Transverse colon (tissue), 4 donors: ENCODE measurements around the gene BCAR3. TPM values are rescaled to one million over a fixed set of nuclear protein-coding genes. Genes with fewer than 3 reads are reported as not detected.

Source experiments
- DNase-seq: peaks from one replicate; pipeline ENCODE4 v3.0.0-alpha.2; 2019
- H3K27ac ChIP-seq, 4 donors: fragments of 200-600 bp; sonication (generic); 2 replicates each; pipeline ENCODE4 v1.5.1; 2016 to 2018; ENCODE audit warnings: inconsistent platforms in 4 of 4
- H3K27me3 ChIP-seq: fragments of 200-600 bp; sonication (generic); 2 replicates; pipeline ENCODE4 v1.5.1; 2017; ENCODE audit warnings: inconsistent platforms
- H3K36me3 ChIP-seq, 4 donors: fragments of 200-600 bp; sonication (generic); 2 replicates each; pipeline ENCODE4 v1.5.1; 2017 to 2019; ENCODE audit warnings: inconsistent platforms in 4 of 4
- H3K4me1 ChIP-seq, 4 donors: fragments of 200-600 bp; sonication (generic); 2 replicates each; pipeline ENCODE4 v1.5.1; 2017 to 2020; ENCODE audit warnings: inconsistent platforms in 4 of 4
- H3K4me3 ChIP-seq, 4 donors: fragments of 200-600 bp; sonication (generic); 1 replicate in 1 of 4; 2 replicates in 3 of 4; pipeline versions ENCODE4 v1.5.1 to v1.6.1; 2017 to 2019; ENCODE audit warnings: inconsistent platforms in 4 of 4
- H3K9me3 ChIP-seq, 2 donors: fragments of 200-600 bp; sonication (generic); 2 replicates each; pipeline ENCODE4 v1.5.1; 2017 to 2019; ENCODE audit warnings: inconsistent platforms in 2 of 2
- EP300 ChIP-seq: sonication (generic); formaldehyde crosslinking; IDR thresholded peaks from one replicate; pipeline ENCODE4 v1.6.1; 2017; ENCODE audit warnings: antibody characterized with exemption, low read depth
- POLR2A ChIP-seq: fragments of 450-650 bp; IDR thresholded peaks from one replicate; pipeline ENCODE4 v1.6.1; 2016; ENCODE audit warnings: antibody characterized with exemption, mild to moderate bottlenecking, moderate library complexity
- POLR2AphosphoS5 ChIP-seq, 3 donors: sonication (generic); formaldehyde crosslinking; IDR thresholded peaks; one replicate each; pipeline ENCODE4 v1.6.1; 2016; ENCODE audit warnings: antibody characterized with exemption in 3 of 3
- WGBS, 2 donors: methylation state at CpG; one replicate each; pipeline ENCODE4 v1.1.5; 2018; ENCODE audit warnings: low coverage in 1 of 2; 5-methylcytosine and 5-hydroxymethylcytosine counted together
- in situ Hi-C, 4 donors: fragments of 200-750 bp; cut with MboI; loops; one replicate each; pipeline versions ENCODE4 v1.15.0 to v1.15.1; 2017; ENCODE audit warnings: low sequenced_read_pairs in 3 of 4, low pct_ligation_motif_present in 1 of 4, low pct_unique_long_range_greater_than_20kb in 1 of 4
- intact Hi-C: fragments of 100-400 bp; cut with DNase I; formaldehyde crosslinking; loops from one replicate; pipeline ENCODE4 v1.15.1; 2023; ENCODE audit warnings: low total_unique reads
- total RNA-seq, 4 donors: library from RNA; depleted of rRNA; stranded (reverse); fragments of >200 nt; gene quantifications; one replicate each; pipeline ENCODE4 v1.1.0, GENCODE V29; 2016
- TF ChIP-seq, protein P1 (sequence below), 5 experiments: fragments of 200-600 bp in 3 of 5; fragments of 450-650 bp in 2 of 5; sonication (generic) in 3 of 5; IDR thresholded peaks; 1 replicate in 2 of 5; 2 replicates in 3 of 5; pipeline ENCODE4 v1.5.1; 2016 to 2017; ENCODE audit warnings: antibody characterized with exemption in 5 of 5, inconsistent platforms in 3 of 5, mild to moderate bottlenecking in 2 of 5, moderate library complexity in 1 of 5

Gene BCAR3
- total RNA-seq, 4 donors from 2014 or later, result 12.3 to 71.7 (median 40.5) TPM

GRCh38 chr1:93573940-93574469 is 107.6 kb downstream of the BCAR3 start:
- H3K4me1 ChIP-seq, result peaks cover 0 to 15% (median 10%) of the 10 kb centered on the region in 4 donors
- peaks cover 0 to 32% (median 4%) of the 10 kb centered on the region in 4 donors for H3K36me3 ChIP-seq
- no peak for DNase-seq
- no peak overlapping the region for H3K4me3 ChIP-seq
- no peak overlapping the region for H3K27ac ChIP-seq
- H3K27me3 ChIP-seq, result no peaks in the 10 kb centered on the region
- intact Hi-C loops, result loop anchor here (1.0 kb wide), 1 partner anchor 29 kb away; no protein-coding TSS in a partner anchor
- 14 to 45% methylated on average over 1 of the region's 1 CpG for WGBS, 2 donors
- no peaks in the 10 kb centered on the region for H3K9me3 ChIP-seq
- in situ Hi-C loops, result no loop called here
- TF ChIP-seq, protein P1, sequence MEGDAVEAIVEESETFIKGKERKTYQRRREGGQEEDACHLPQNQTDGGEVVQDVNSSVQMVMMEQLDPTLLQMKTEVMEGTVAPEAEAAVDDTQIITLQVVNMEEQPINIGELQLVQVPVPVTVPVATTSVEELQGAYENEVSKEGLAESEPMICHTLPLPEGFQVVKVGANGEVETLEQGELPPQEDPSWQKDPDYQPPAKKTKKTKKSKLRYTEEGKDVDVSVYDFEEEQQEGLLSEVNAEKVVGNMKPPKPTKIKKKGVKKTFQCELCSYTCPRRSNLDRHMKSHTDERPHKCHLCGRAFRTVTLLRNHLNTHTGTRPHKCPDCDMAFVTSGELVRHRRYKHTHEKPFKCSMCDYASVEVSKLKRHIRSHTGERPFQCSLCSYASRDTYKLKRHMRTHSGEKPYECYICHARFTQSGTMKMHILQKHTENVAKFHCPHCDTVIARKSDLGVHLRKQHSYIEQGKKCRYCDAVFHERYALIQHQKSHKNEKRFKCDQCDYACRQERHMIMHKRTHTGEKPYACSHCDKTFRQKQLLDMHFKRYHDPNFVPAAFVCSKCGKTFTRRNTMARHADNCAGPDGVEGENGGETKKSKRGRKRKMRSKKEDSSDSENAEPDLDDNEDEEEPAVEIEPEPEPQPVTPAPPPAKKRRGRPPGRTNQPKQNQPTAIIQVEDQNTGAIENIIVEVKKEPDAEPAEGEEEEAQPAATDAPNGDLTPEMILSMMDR (IDR thresholded peaks at IDR 0.05), result no peak
- TF ChIP-seq POLR2AphosphoS5 (IDR thresholded peaks at IDR 0.05), result no peak

DNA sequence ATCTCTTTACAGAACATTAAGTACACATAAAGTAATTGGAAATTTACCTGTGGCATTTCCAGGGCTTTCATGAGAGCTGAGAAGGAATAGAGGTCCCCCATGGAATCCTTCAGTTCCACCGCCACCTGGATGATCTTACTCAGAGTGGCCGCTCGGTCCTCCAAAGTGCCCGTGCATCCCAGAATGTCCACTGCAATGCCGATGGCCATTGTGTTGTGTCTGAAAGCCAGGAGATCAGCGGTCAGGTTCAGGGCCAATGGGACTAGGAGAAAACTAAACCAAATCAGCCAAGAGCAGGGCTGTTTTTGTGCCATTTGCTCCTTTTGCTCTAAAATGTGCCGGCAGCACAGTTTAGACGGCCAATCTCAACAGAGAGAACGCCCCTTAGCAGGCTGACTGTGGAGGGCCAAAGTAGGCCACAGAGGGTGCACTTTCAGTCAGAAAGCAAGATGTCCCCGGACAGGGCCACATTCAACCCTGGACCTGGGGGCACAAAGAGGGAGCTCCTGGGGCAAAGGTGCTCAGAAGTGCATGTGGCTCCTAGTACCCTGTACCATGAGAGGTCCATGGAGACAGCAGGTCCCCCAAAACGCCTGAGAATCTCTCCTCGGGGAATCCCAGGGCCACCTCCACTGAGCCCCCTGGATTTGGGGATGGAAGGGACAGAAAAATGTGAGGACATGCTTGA is 109.9 kb downstream of the BCAR3 start:
- Histone ChIP-seq H3K4me1 (peaks cover 0 to 6% (median 3%) of the 10 kb centered on the region in 4 donors), H3K27me3 (no peaks in the 10 kb centered on the region), H3K36me3 (peaks cover 0 to 46% (median 8%) of the 10 kb centered on the region in 4 donors), H3K27ac (no peak overlapping the region), H3K4me3 (no peak overlapping the region), H3K9me3 (no peaks in the 10 kb centered on the region)
- in situ Hi-C loops, result no loop called here
- WGBS, 2 donors, result 96% methylated on average over 12 of the region's 12 CpGs; no CpG with 5 or more reads in 1 of the 2 donors
- DNase-seq, result no peak
- intact Hi-C loops, result no loop called here
- TF ChIP-seq, protein P1 (IDR thresholded peaks at IDR 0.05), result no peak
- TF ChIP-seq POLR2A, result no peak
- no peak for TF ChIP-seq POLR2AphosphoS5 (IDR thresholded peaks at IDR 0.05)
- TF ChIP-seq EP300, result no peak

GRCh38 chr1:93569489-93569888 is 112.1 kb downstream of the BCAR3 start:
- Histone ChIP-seq H3K9me3 (no peaks in the 10 kb centered on the region), H3K36me3 (peaks cover 0 to 39% (median 7%) of the 10 kb centered on the region in 4 donors), H3K27me3 (no peaks in the 10 kb centered on the region), H3K27ac (no peak overlapping the region), H3K4me3 (no peak overlapping the region), H3K4me1 (peaks cover 0 to 12% (median 3%) of the 10 kb centered on the region in 4 donors)
- TF ChIP-seq, protein P1 (IDR thresholded peaks at IDR 0.05), result no peak
- no peak for TF ChIP-seq POLR2AphosphoS5 (IDR thresholded peaks at IDR 0.05)
- TF ChIP-seq EP300, result no peak
- no peak for TF ChIP-seq POLR2A
- intact Hi-C loops, result no loop called here
- DNase-seq, result no peak
- in situ Hi-C loops, result no loop called here
- WGBS, 2 donors, result 97% methylated on average over 2 of the region's 2 CpGs; no CpG with 5 or more reads in 1 of the 2 donors

GRCh38 chr1:93567255-93567918 is 114.2 kb downstream of the BCAR3 start:
- no peak overlapping the region for H3K4me3 ChIP-seq
- WGBS, 2 donors, result 83 to 94% methylated on average over 9 to 15 of the region's 15 CpGs
- TF ChIP-seq POLR2AphosphoS5 (IDR thresholded peaks at IDR 0.05), result no peak
- TF ChIP-seq, protein P1 (IDR thresholded peaks at IDR 0.05), result no peak
- no peak for TF ChIP-seq EP300
- no peak for TF ChIP-seq POLR2A
- intact Hi-C loops (no loop called here), in situ Hi-C loops (no loop called here)
- peaks cover 0 to 12% (median 3%) of the 10 kb centered on the region in 4 donors for H3K4me1 ChIP-seq
- peak overlapping the region in 1 of 4 donors; percentile 35 for H3K27ac ChIP-seq
- peaks cover 0 to 39% (median 7%) of the 10 kb centered on the region in 4 donors for H3K36me3 ChIP-seq
- H3K27me3 ChIP-seq, result no peaks in the 10 kb centered on the region
- DNase-seq, result no peak
- no peaks in the 10 kb centered on the region for H3K9me3 ChIP-seq
